Measurements from ENCODE around the gene SLC22A23.
"Not testable (repeated sequence)": the region's sequence is repeated elsewhere in the genome, so short reads cannot be mapped to it uniquely, and the experiment has no call there.

Gene SLC22A23

GRCh38 chr6:3385660-3386151 is 71.1 kb downstream of the SLC22A23 start:
- DNase-seq (ENCODE audit: low read depth, low spot score) = no peak

GRCh38 chr6:3385181-3385580 is 71.7 kb downstream of the SLC22A23 start:
- DNase-seq (ENCODE audit: low read depth, low spot score) = not testable (repeated sequence)

DNA sequence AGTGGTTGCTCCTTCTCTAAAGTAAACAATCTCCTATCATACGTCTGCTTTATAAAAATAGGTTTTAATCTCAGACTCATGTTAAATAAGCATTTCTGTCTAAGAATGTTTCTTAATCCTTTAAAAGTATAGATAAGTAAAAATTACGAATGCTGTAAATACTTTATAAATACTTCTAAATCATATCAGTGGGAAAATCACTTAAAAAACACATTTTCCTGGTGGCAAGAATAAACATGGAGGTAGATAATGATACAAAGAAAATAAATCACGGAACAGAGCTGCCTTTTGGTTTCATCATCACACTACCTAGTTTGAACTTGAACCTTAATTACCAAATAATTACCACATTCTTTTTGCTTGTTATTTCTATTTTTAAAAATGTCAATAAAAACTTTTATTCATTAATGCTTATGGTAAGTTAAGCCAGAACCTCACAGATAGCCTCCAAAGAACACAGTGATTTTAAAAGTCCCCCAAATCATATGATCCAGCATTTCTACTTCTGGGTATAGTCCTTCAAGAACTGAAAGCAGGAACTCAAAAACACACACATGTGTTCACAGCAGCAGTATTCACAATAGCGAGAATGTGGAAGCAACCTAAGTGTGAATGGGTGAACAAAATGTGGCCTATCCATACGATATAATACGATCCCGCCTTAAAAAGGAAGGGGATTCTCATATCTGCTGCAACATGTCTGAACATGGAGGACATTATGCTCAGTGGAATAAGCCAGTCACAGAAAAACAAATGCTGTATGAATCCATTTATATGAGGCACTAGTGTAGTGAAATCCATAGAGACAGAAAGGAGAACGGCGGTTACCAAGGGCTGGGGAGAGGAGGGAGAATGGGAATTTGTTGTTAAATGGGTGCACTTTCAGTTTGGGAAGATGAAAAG is 72.4 kb downstream of the SLC22A23 start:
- no peak for DNase-seq (ENCODE audit: low read depth, low spot score)

- no peak for DNase-seq (ENCODE audit: low read depth, low spot score)
Observed at GRCh38 chr6:3383525-3383924, 73.3 kb downstream of the SLC22A23 start.

DNA sequence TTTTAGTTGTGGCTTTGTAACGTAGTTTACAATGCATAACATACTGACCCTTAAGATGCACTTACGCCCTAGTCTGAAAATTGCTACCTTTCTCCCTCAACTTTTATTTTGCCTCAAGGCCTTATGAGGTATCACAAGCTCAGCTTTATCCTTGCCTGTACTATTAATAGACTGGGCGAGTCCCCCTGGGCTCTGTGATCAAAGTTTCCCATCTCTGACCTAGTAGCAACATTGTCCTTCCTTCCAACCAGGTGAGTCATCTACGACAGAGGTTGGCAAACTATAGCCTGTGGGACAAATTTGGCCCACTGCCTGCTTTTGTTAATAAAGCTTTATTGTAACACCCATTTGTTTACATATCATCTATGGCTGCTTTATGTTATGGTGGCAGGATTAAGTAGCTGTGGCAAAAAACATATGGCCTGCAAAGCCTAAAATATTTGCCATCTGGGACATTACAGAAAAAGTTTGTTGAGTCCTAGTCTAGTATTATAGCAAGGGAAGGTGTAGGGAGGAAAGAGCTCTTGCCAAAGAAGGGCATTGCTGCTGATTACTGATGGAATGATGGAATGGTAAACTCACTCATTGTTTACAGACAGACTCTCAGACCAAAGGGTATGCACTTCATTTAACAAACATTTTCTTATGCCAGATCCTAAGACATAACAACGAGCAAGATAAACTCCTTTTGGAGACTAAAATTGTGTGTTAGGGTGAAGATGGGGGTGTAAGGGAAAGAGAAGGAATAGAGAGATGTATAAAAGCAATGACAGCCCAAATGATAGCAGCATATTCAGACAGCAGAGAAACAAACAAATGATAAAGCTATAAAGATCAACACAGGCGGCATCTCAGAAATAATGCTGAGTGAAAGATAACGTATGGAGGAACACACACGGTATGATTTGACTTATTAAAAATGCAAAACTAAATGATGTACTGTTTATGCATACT is 74.2 kb downstream of the SLC22A23 start:
- DNase-seq (ENCODE audit: low read depth, low spot score) = no peak

- no peak for DNase-seq (ENCODE audit: low read depth, low spot score)
Observed at GRCh38 chr6:3381233-3381921, 75.5 kb downstream of the SLC22A23 start.

DNA sequence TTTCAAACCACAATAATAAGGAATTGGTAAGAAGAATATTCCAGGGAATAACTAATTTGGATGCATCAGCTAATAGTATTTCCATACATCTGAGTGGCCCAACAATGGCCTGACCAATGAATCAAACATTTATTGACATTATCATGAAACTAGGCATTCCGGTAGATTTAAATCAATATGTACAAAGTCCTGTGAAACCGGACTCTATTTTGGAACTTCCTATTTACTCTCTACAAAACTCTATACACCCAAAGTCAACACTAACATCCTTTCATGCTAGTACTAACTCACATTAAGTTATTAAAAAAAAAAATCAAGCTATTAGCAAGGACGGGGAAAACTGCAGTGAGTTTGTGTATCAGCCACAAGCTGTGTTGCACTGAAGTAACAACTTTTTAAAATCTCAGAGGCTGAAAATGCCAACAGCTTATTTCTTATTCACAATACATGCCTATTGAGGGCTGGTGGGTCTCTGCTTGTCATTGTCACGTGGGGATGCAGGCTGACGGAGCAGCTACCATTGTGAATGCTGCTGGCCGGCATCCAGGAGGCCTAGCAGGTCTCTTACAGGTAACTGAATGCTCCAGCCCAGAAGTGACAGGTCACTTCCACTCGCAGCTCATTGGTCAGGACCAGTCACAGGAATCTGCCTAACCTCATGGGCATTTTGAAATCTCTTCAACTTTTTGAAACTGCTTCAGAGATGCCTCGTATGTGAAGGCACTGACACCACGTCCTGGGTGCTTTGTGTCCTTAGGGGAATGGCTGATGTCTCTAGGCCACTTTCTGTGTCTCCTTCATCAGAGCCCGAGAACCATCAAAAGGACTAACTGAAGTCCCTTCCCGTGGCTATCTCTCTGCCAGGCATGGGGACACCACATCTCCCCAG is 76.3 kb downstream of the SLC22A23 start:
- DNase-seq (ENCODE audit: low read depth, low spot score) = no peak

- no peak for DNase-seq (ENCODE audit: low read depth, low spot score)
Observed at GRCh38 chr6:3379482-3380060, 77.3 kb downstream of the SLC22A23 start.

GRCh38 chr6:3378808-3379207 is 78.0 kb downstream of the SLC22A23 start:
- DNase-seq (ENCODE audit: low read depth, low spot score) = not testable (repeated sequence)

GRCh38 chr6:3378398-3378782 is 78.5 kb downstream of the SLC22A23 start:
- DNase-seq (ENCODE audit: low read depth, low spot score) = not testable (repeated sequence)

GRCh38 chr6:3377536-3378397 is 79.1 kb downstream of the SLC22A23 start:
- DNase-seq (ENCODE audit: low read depth, low spot score) = no peak

GRCh38 chr6:3376893-3377535 is 79.8 kb downstream of the SLC22A23 start:
- no peak for DNase-seq (ENCODE audit: low read depth, low spot score)

DNA sequence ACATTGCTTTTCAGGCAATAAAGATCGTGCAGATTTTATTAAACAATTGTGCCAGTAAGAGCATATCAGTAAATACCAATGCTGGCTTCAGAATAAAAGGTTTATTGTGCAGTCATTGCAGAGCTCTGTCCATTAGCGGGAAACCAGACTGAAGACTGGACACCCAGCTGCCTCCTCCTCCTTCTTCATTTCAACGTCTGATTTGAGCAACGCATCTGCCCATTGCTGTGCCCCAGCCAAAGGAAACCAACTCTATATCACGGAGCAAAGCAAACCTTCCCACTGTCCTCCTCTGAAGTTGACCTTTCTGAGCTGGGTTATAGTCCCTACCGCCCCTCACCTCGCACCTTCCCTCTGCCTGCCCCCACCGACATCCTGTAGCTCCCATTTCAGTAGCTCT is 80.8 kb downstream of the SLC22A23 start:
- no peak for DNase-seq (ENCODE audit: low read depth, low spot score)

DNA sequence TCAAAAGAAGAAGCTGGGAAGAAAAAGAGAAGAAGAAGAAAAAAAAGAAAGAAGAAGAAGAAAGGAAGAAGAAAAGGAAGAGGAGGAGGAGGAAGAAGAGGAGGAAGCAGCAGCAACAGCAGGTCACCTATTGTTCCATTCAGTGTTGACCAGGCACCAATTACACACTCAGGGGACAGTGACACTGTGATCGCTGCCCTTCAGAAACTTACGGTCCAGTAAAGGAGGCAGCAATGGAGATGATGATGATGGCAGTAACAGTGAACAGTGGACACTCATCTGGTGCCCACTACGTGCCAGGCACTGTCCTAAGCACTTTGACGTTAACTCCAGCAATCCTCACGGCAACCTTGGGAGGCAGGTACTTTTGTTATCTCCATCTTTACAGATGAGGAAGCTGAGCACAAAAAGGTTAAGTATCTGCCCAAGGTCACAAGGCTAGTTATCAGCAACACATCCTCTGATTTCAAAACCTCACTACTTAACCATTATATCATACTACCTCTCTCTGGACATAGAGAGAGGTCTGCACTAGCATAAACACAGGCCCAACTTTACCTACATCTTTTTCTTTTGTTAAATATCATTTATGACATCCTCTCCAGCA is 83.2 kb downstream of the SLC22A23 start:
- DNase-seq (ENCODE audit: low read depth, low spot score) = no peak

- no peak for DNase-seq (ENCODE audit: low read depth, low spot score)
Observed at GRCh38 chr6:3372912-3373554, 83.8 kb downstream of the SLC22A23 start.

DNA sequence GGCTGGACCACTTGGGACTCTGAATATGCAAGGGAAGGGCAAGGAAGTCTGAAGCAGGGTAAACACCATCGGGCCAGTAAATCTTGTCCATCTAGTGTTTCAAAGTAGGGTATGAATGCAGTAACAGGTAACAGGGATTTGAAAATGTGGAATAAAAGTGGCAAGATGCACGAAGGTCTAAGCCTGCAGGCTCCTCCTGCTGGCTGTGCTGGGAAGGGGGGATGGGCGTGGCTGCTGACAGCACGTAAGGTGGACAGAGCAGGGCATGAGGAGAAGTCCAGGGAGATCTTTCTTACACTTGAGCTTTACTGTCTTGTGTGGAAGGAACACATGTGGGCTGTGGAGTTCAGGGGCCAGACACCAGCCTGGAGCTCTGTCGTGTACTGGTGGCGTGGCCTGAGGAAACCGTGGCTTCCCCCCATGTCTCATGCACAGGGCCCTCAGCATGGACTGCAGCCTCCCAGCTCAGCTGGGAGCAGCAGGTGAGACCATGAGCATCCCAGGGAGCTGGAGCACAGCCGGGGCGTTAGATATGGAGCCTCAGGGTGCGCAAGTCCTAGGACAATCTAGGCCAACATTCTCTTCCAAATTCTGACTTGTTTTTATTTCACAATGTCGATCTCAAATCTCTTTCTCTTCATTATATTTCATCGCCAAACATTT is 84.5 kb downstream of the SLC22A23 start:
- DNase-seq (ENCODE audit: low read depth, low spot score) = no peak

DNA sequence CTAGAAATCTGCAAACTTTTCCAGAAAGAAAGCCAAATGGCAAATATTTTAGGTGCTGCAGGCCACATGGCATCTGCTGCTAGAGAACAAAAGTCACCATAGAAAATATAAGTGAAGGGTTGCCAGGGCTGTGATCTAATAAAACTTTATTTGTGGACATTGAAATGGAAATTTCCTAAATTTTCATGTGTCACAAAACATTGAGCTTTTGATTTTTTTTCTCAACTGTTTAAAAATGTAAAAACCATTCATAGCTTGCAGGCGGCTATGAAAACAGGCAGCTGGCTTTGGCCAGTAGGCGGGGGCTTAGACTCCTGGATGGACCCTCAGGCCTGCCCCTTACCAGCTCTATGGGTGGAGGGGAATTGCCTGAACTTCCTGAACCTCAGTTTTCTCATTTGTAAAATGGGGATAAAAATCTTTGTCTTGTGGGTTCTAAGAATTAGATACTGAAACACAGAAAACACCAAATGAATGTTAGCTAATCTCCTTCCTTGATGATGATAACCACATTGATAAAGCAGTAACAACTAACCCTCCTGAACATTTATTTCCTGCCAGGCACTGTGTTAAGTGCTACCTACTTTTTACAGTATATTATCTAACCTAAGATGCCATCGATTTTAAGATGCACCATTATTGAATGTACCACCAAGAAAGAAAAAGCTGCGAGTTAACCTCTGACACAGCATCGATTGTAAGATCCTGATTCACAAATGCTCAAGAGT is 85.5 kb downstream of the SLC22A23 start:
- DNase-seq (ENCODE audit: low read depth, low spot score) = no peak
